Middle frontal gyrus (tissue), 1 donor: Measurements from ENCODE around the gene SHISA6.

ENCODE experiments used
- DNase-seq: peaks from one replicate; pipeline ENCODE4 v3.0.0-alpha.2; 2015; ENCODE audit warnings: low spot score; ENCODE audit errors: extremely low spot score

SHISA6 gene

GRCh38 chr17:11264183-11264871, 23.3 kb downstream of the SHISA6 start:
- DNase-seq, result no peak

GRCh38 chr17:11267999-11268575, 27.1 kb downstream of the SHISA6 start:
- no peak for DNase-seq

- DNase-seq, result no peak
Observed at GRCh38 chr17:11269210-11269609, 28.2 kb downstream of the SHISA6 start.

GRCh38 chr17:11272191-11272590, 31.2 kb downstream of the SHISA6 start:
- DNase-seq, result no peak

GRCh38 chr17:11273596-11273995, 32.6 kb downstream of the SHISA6 start:
- DNase-seq, result no peak

- no peak for DNase-seq
Observed at GRCh38 chr17:11274106-11274505, 33.1 kb downstream of the SHISA6 start.

GRCh38 chr17:11276486-11276885, 35.5 kb downstream of the SHISA6 start:
- no peak for DNase-seq

- no peak for DNase-seq
Observed at GRCh38 chr17:11278186-11278991, 37.4 kb downstream of the SHISA6 start.

- no peak for DNase-seq
Observed at GRCh38 chr17:11278992-11279270, 37.9 kb downstream of the SHISA6 start.

- no peak for DNase-seq
Observed at GRCh38 chr17:11279776-11280344, 38.8 kb downstream of the SHISA6 start.

- DNase-seq, result no peak
Observed at GRCh38 chr17:11282586-11282985, 41.6 kb downstream of the SHISA6 start.

GRCh38 chr17:11284811-11285210, 43.8 kb downstream of the SHISA6 start:
- no peak for DNase-seq

GRCh38 chr17:11285946-11286345, 44.9 kb downstream of the SHISA6 start:
- DNase-seq, result no peak

GRCh38 chr17:11287791-11288190, 46.8 kb downstream of the SHISA6 start:
- DNase-seq, result no peak

- DNase-seq, result no peak
Observed at GRCh38 chr17:11290814-11291213, 49.8 kb downstream of the SHISA6 start.

GRCh38 chr17:11292491-11292890, 51.5 kb downstream of the SHISA6 start:
- DNase-seq, result no peak

GRCh38 chr17:11293480-11293879, 52.5 kb downstream of the SHISA6 start:
- DNase-seq, result no peak

GRCh38 chr17:11294826-11295225, 53.8 kb downstream of the SHISA6 start:
- no peak for DNase-seq

- DNase-seq, result no peak
Observed at GRCh38 chr17:11296994-11297393, 56.0 kb downstream of the SHISA6 start.

- no peak for DNase-seq
Observed at GRCh38 chr17:11298401-11298800, 57.4 kb downstream of the SHISA6 start.

GRCh38 chr17:11300201-11300600, 59.2 kb downstream of the SHISA6 start:
- no peak for DNase-seq

- no peak for DNase-seq
Observed at GRCh38 chr17:11300738-11301137, 59.7 kb downstream of the SHISA6 start.
